Activated naive CD8-positive, alpha-beta T cell treated with anti-CD3 and anti-CD28 coated beads, Interleukin-2, amount 50 U/mL, for 24 hours (primary cell): ENCODE data around the gene TLX2.

ENCODE experiments used
- ATAC-seq: fragments of 150-1000 bp; cut with Tn5 transposase; one replicate; pipeline ENCODE4 v1.10.0; 2021
- DNase-seq: peaks from one replicate; pipeline ENCODE4 v3.0.0; 2021
- H3K27ac Mint-ChIP-seq: one replicate; pipeline ENCODE4 v1.8.0; 2021; ENCODE audit warnings: mild to moderate bottlenecking, mixed read lengths
- H3K27me3 Mint-ChIP-seq: one replicate; pipeline ENCODE4 v1.8.0; 2021; ENCODE audit warnings: mixed read lengths
- H3K36me3 Mint-ChIP-seq: one replicate; pipeline ENCODE4 v1.8.0; 2021; ENCODE audit warnings: low read depth, mixed read lengths
- H3K4me1 Mint-ChIP-seq: one replicate; pipeline ENCODE4 v1.8.0; 2021; ENCODE audit warnings: mixed read lengths
- H3K4me3 Mint-ChIP-seq: one replicate; pipeline ENCODE4 v1.8.0; 2021; ENCODE audit warnings: mild to moderate bottlenecking, moderate library complexity, mixed read lengths
- H3K9me3 Mint-ChIP-seq: one replicate; pipeline ENCODE4 v1.8.0; 2021; ENCODE audit warnings: mixed read lengths

Gene TLX2

DNA sequence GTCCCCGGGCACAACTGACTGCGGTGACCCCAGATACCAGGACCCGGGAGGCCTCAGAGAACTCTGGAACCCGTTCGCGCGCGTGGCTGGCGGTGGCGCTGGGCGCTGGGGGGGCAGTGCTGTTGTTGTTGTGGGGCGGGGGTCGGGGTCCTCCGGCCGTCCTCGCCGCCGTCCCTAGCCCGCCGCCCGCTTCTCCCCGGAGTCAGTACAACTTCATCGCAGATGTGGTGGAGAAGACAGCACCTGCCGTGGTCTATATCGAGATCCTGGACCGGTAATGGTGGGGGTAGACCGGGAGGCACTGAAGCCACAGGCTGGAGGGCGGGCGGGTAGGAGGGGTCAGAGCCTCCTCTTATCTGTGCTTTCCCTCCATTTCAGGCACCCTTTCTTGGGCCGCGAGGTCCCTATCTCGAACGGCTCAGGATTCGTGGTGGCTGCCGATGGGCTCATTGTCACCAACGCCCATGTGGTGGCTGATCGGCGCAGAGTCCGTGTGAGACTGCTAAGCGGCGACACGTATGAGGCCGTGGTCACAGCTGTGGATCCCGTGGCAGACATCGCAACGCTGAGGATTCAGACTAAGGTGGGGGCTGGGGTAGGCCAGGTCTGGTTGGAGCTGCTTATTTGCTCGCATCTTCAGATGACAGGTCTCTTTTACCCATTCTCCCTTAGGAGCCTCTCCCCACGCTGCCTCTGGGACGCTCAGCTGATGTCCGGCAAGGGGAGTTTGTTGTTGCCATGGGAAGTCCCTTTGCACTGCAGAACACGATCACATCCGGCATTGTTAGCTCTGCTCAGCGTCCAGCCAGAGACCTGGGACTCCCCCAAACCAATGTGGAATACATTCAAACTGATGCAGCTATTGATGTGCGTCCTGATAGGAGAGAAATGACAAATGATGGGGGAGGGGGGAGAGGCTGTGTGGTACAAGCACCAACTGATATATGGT, 16.3 kb downstream of the TLX2 start:
- DNase-seq (peak; percentile 55), ATAC-seq (peak; percentile 22)
- peaks cover 57% of the 10 kb centered on the region for H3K36me3 Mint-ChIP-seq
- H3K9me3 Mint-ChIP-seq = no peaks in the 10 kb centered on the region
- H3K4me1 Mint-ChIP-seq = peaks cover 46% of the 10 kb centered on the region
- peak overlapping the region; percentile 94 for H3K4me3 Mint-ChIP-seq
- no peaks in the 10 kb centered on the region for H3K27me3 Mint-ChIP-seq
- peak overlapping the region; percentile 84 for H3K27ac Mint-ChIP-seq

DNA sequence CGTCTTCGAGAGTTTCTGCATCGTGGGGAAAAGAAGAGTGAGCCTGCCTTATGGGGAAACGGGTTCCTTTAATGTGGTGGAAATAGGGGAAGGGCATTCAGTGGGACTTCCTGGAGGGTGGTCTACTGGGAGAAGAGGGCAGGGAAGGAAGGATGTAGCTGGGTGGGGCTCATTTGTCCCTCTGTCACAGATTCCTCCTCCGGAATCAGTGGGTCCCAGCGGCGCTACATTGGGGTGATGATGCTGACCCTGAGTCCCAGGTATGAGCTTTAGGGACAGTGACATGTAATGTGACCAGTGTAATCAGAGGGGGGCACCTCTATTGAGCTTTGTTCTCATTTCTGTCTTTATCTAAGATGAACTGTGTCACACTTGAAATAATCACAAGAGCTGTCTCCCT, 17.4 kb downstream of the TLX2 start:
- H3K4me3 Mint-ChIP-seq = peak overlapping the region; percentile 94
- H3K4me1 Mint-ChIP-seq = peaks cover 40% of the 10 kb centered on the region
- no peaks in the 10 kb centered on the region for H3K9me3 Mint-ChIP-seq
- H3K27ac Mint-ChIP-seq = peak overlapping the region; percentile 23
- no peak for ATAC-seq
- H3K27me3 Mint-ChIP-seq = no peaks in the 10 kb centered on the region
- H3K36me3 Mint-ChIP-seq = peaks cover 47% of the 10 kb centered on the region
- DNase-seq = no peak

GRCh38 chr2:74532222-74532621, 18.0 kb downstream of the TLX2 start:
- H3K36me3 Mint-ChIP-seq = peaks cover 41% of the 10 kb centered on the region
- peaks cover 1% of the 10 kb centered on the region for H3K27me3 Mint-ChIP-seq

DNA sequence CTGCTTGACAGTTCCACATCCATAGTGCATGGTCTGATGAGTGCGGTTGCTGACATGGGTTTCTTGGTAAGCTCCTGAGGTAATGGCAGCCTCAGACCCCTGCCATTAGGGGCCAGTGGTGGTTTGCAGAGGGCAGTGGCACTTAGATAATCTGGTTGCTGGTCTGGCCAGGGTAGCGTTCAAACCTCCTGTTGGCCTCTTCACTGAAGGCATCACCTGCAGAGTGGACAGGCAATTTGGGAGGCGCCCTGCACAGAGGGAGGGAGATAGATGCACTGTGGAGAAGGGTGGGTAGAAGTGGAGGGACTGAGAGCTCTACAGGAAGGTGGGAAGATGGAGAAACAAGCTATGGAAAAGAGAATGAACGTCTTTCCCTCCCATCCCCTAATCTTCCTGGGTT, 19.2 kb downstream of the TLX2 start:
- Mint-ChIP-seq H3K36me3 (peaks cover 29% of the 10 kb centered on the region), H3K4me3 (no peak overlapping the region), H3K9me3 (no peaks in the 10 kb centered on the region), H3K27me3 (peaks cover 11% of the 10 kb centered on the region), H3K27ac (no peak overlapping the region), H3K4me1 (peaks cover 27% of the 10 kb centered on the region)
- ATAC-seq = no peak
- no peak for DNase-seq

More at GRCh38 chr2:74532222-74532621, 18.0 kb downstream of the TLX2 start:
- peak overlapping the region; percentile 23 for H3K27ac Mint-ChIP-seq
- H3K9me3 Mint-ChIP-seq = no peaks in the 10 kb centered on the region
- DNase-seq = no peak
- H3K4me3 Mint-ChIP-seq = peak overlapping the region; percentile 29
- no peak for ATAC-seq
- peaks cover 35% of the 10 kb centered on the region for H3K4me1 Mint-ChIP-seq

GRCh38 chr2:74534411-74534810, 20.2 kb downstream of the TLX2 start:
- Mint-ChIP-seq H3K4me3 (no peak overlapping the region), H3K36me3 (peaks cover 21% of the 10 kb centered on the region), H3K27me3 (peaks cover 19% of the 10 kb centered on the region), H3K4me1 (peaks cover 31% of the 10 kb centered on the region), H3K27ac (no peak overlapping the region), H3K9me3 (no peaks in the 10 kb centered on the region)
- ATAC-seq = no peak
- no peak for DNase-seq

DNA sequence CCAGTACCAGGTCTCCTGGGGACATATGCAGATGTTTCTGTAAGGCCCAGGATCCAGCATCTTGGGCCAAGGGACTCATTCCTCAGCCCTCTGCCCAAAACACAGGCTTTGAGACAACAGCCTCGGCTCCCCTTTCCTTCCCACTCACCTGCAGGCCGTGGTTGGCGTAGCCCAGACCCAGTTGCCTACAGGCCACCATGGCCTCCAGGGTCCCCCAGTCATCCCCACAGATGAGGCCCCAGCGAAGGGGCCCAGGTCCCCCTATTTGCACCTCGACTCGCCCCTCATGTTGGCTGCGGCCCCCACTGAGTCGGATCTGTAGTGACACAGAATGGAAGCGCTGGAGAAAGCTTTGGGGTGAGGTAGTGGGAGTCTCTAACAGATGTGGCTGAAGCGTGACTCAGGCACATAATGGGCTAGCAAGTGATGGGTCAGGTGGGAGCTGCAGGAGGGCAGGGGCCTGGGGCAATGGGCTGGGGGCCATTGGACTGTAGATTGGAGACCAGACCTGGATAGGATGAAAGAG, 21.3 kb downstream of the TLX2 start:
- no peaks in the 10 kb centered on the region for H3K9me3 Mint-ChIP-seq
- DNase-seq = no peak
- peaks cover 21% of the 10 kb centered on the region for H3K36me3 Mint-ChIP-seq
- ATAC-seq = no peak
- H3K4me1 Mint-ChIP-seq = peaks cover 31% of the 10 kb centered on the region
- no peak overlapping the region for H3K27ac Mint-ChIP-seq
- peaks cover 19% of the 10 kb centered on the region for H3K27me3 Mint-ChIP-seq
- H3K4me3 Mint-ChIP-seq = no peak overlapping the region

- H3K9me3 Mint-ChIP-seq = no peaks in the 10 kb centered on the region
- peaks cover 19% of the 10 kb centered on the region for H3K27me3 Mint-ChIP-seq
- ATAC-seq (peak; percentile 81), DNase-seq (no peak)
- no peak overlapping the region for H3K4me3 Mint-ChIP-seq
- peaks cover 16% of the 10 kb centered on the region for H3K36me3 Mint-ChIP-seq
- no peak overlapping the region for H3K27ac Mint-ChIP-seq
- H3K4me1 Mint-ChIP-seq = peaks cover 24% of the 10 kb centered on the region
Measured at GRCh38 chr2:74536166-74536950, 22.1 kb downstream of the TLX2 start.

DNA sequence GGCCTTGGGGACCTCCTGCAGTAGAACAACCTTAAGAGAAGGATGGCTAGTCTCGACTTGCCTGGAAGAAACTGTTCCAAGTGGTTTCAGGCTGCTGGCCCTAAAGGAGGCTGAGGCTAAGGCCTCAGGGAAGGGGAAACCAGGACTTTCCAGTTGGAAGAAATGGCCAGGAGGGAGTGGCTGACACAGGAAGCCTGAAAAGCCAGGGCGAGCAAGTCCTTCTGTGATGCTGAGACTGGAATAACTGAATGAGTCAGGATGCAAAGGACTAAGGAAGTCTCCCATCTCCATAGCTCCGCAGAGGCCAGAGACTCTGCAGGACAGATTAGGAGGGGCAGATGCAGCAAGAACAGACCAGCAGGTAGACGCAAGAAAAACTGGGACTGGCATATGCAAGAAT, 22.9 kb downstream of the TLX2 start:
- H3K9me3 Mint-ChIP-seq = no peaks in the 10 kb centered on the region
- peaks cover 10% of the 10 kb centered on the region for H3K36me3 Mint-ChIP-seq
- ATAC-seq = no peak
- peaks cover 20% of the 10 kb centered on the region for H3K27me3 Mint-ChIP-seq
- no peak overlapping the region for H3K27ac Mint-ChIP-seq
- no peak for DNase-seq
- H3K4me1 Mint-ChIP-seq = peaks cover 16% of the 10 kb centered on the region
- H3K4me3 Mint-ChIP-seq = no peak overlapping the region

- peak overlapping the region; percentile 22 for H3K27ac Mint-ChIP-seq
Measured at GRCh38 chr2:74538881-74539339, 24.7 kb downstream of the TLX2 start.

DNA sequence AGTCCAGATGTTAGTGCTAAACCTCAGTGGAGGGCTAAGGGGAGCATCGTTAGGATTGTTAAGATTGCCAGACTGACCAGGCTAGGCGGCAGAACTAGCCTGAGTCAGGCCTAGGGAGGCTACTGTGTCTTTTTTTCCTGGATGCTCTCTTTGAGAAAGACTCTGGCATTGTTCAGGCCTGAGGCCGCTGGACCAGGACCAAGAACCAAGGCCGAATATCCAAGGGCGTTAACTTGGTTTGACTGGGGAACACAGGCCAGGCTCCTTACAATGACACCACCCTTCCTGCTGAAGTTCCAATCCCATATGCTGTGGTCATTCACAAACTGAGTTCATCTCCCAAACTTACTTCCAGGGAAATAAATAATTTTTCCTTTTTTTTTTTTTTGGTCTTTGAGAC, 26.0 kb downstream of the TLX2 start:
- H3K36me3 Mint-ChIP-seq = no peaks in the 10 kb centered on the region
- peaks cover 31% of the 10 kb centered on the region for H3K27me3 Mint-ChIP-seq
- H3K9me3 Mint-ChIP-seq = no peaks in the 10 kb centered on the region
- DNase-seq (no peak), ATAC-seq (no peak)
- peaks cover 13% of the 10 kb centered on the region for H3K4me1 Mint-ChIP-seq
- H3K4me3 Mint-ChIP-seq = no peak overlapping the region
- H3K27ac Mint-ChIP-seq = no peak overlapping the region

More at GRCh38 chr2:74538881-74539339, 24.7 kb downstream of the TLX2 start:
- Mint-ChIP-seq H3K27me3 (peaks cover 27% of the 10 kb centered on the region), H3K4me1 (peaks cover 13% of the 10 kb centered on the region), H3K4me3 (no peak overlapping the region), H3K9me3 (no peaks in the 10 kb centered on the region), H3K36me3 (no peaks in the 10 kb centered on the region)
- ATAC-seq (no peak), DNase-seq (no peak)

DNA sequence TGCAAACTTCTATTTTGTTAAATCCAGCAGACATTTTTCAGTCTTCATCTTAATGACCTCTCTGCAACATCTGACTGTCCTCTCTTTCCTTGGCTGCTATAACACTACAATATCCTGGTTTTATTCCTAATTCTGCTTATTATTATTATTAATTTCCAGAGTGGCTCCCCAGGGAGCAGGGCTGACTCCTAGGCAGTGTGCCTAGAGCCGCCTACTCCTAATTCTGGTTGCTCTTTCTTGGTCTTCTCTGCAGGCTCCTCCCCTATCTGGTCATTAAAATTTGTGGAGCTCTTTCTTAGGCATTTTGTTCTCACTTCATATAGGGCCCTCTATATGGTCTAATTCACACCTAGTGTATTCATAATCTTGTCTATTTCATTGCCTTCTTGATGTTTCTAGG, 28.7 kb downstream of the TLX2 start:
- Mint-ChIP-seq H3K36me3 (no peaks in the 10 kb centered on the region), H3K4me3 (no peak overlapping the region), H3K9me3 (no peaks in the 10 kb centered on the region), H3K27ac (no peak overlapping the region), H3K4me1 (peaks cover 12% of the 10 kb centered on the region), H3K27me3 (peaks cover 35% of the 10 kb centered on the region)
- DNase-seq (no peak), ATAC-seq (no peak)

DNA sequence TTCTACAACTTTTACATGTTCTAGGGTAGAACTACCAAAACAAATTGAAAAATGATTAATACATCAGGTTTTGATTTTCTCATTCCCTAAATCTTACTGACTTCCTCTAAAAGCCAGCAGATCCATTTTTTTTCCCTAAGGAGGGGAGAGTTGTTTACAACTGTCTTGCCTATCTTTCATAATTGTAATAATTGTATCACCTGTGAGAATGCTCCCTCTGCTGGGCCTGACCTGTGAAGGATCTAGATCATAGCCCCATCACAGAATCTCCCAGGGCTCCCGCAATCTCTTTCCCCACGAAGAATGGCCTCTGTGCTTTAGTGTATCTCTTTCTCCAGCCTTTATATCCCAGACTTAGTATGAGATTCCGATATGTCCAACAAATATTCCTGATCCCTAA, 30.4 kb downstream of the TLX2 start:
- H3K4me1 Mint-ChIP-seq = peaks cover 8% of the 10 kb centered on the region
- no peaks in the 10 kb centered on the region for H3K36me3 Mint-ChIP-seq
- H3K27me3 Mint-ChIP-seq = peaks cover 31% of the 10 kb centered on the region
- H3K27ac Mint-ChIP-seq = no peak overlapping the region
- H3K4me3 Mint-ChIP-seq = no peak overlapping the region
- ATAC-seq (no peak), DNase-seq (no peak)
- no peaks in the 10 kb centered on the region for H3K9me3 Mint-ChIP-seq

DNA sequence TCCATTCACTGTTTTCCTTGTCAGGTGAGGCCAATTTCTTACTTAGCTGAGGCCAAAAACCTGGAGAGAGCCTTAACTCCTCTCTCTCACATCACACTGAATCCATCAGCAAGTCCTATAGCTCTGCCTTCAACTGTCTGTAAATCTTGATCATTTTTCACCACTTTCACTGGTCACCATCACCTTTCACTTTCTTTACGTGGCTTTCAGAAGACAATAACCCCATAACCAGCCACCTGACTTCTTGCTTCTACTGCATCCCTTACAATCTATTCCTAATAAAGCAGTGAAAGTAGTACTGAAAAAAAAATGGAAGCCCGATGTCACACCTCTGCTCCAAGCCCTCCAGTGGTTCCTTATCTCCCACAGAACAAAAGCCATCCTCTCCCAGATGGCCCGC, 31.8 kb downstream of the TLX2 start:
- peaks cover 43% of the 10 kb centered on the region for H3K27me3 Mint-ChIP-seq
- peaks cover 9% of the 10 kb centered on the region for H3K4me1 Mint-ChIP-seq
- no peaks in the 10 kb centered on the region for H3K9me3 Mint-ChIP-seq
- no peak for DNase-seq
- no peak overlapping the region for H3K4me3 Mint-ChIP-seq
- H3K27ac Mint-ChIP-seq = no peak overlapping the region
- ATAC-seq = no peak
- H3K36me3 Mint-ChIP-seq = peaks cover 1% of the 10 kb centered on the region

- ATAC-seq (no peak), DNase-seq (no peak)
- Mint-ChIP-seq H3K27me3 (peaks cover 45% of the 10 kb centered on the region), H3K27ac (peak overlapping the region; percentile 45), H3K9me3 (no peaks in the 10 kb centered on the region), H3K4me3 (peak overlapping the region; percentile 70), H3K4me1 (peaks cover 12% of the 10 kb centered on the region), H3K36me3 (peaks cover 1% of the 10 kb centered on the region)
Measured at GRCh38 chr2:74548285-74548899, 34.1 kb downstream of the TLX2 start.
